ENCODE data around the gene MAP2K6.
"Not testable (repeated sequence)": the region's sequence is repeated elsewhere in the genome, so short reads cannot be mapped to it uniquely, and the experiment has no call there.

MAP2K6 gene

DNA sequence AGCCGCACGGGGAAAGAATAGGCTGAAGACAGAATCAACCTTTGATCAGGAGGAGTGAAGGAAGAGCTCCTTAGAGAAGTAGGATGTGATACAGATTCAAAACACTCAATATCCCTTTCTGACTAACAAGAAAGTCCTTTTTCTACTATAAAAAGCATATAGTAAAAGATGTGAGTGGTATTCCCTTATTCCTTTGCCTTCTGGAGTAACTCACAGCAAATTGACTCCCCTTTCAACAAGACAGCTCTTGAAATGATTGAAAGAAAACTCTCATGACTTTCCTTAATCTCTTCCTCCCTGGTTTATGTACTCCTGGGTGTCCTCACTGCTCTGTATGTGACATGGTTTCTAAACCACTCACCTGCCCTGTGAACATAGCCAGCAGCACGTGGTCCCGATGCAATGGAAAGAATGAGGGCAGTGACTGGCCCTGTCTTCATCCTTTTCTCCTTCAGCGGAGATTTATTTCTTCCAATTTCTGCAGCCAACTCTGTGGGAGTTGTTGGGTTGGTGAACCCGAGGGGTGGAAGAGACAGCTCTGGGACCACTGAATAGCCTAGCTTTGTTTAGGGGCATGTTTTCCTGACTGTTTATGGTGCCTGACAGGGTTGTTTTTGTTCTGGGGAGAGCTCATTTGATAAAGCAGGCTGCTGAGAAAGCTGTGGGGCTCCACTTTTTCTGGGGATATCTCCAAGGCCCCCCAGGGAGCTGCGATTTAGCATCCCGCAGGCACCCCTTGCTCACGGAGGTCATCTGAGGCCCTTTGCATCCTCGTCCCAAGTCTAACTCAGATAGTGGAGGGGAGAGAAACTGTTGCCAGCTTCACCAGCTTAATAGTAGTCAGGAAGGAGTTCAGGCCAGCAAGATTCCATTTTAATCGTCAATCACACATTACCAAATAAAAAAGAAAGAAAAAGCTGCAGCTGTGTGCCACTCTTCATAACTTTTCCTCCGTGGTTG is 46.7 kb downstream of the MAP2K6 start:
- DNase-seq = no peak

DNA sequence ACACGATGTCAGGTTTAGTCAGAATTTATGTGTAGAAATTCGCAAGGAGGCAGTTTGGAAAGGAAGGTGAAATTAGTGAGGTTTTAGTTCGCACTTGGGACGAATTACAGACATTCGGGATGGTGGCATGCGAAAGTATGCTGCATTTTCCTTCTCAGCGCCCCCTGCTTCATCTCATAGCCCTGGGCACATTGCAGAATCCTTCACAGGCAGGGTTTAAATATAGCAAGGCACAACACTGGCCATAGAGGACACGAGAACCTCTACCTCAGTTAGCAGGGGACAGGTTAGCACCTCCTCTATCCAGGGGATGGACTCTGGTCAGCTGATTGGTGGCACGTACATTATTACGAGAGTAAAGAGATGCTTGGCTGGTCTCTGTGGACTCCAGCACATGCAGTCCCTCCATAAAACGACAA is 47.5 kb downstream of the MAP2K6 start:
- DNase-seq = no peak

DNA sequence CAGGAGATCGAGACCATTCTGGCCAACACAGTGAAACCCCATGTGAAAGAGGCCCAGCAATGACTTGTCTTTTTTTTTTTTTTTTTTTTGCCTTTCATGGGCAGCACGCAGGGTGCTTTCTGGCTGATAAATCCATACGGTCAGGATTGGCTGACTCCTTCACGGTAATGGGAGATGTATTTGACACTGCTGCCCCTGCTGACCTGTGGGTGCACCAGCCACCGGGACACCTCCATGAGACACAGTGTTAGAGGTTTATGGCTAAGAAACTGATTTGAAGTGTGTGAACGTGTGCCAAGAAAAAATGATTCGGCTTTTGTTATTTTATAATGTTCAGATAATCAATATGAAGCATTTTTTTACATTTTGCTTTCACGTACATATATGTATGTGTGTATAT is 48.4 kb downstream of the MAP2K6 start:
- no peak for DNase-seq

DNA sequence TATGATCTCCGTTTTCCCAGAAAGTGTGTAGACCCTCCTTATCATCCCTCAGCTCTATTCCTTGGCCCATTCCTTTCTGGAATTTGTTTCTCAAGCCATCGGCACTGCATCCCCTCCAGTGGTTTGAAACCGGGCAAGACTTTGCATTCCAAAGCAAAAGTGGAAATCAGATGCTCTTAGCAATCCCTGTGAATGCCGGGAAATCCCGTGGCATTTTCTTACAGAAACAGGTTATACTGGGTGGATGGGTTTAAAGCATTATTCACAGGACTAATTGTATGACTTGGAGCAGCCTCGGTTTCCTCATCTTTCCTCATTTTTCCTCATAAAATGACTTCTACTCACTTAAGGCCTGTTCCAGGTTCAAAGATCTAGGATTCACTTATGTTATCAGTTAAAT is 52.0 kb downstream of the MAP2K6 start:
- DNase-seq = no peak

DNA sequence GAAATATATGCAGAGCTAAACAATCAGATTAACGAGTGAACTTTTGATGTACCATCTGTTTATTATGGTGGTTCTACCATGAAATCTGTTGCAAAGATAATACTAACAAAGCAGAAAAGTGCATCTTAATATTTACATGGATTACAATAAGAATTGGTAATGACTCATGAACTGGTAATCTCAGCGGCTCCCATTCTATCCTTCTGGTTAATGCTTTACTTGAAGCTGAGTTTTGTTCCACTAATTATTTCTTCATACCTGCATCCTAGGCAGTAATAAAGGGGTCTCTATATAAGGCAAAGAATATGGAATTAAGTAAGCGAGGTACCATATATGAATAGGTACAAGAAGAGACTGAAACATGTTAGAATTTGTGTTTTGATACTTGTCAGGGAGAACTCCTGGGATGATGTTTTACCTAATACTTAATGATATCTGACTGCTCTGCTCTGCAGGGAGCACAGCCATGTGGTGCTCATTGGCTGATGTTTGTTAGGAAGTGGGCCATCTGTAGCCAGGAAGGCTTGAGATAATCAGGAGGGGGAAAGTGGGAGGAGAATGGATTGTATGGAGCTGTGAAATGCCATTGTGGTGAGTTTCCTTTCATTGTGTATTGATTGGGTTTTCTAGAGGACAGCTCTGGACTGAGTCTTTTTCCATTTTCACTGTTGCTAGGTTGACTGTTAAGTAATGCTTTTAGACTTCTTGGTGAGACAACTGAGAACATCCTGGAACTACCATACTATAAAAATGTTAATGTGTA is 52.6 kb downstream of the MAP2K6 start:
- peak; percentile 80 for DNase-seq

DNA sequence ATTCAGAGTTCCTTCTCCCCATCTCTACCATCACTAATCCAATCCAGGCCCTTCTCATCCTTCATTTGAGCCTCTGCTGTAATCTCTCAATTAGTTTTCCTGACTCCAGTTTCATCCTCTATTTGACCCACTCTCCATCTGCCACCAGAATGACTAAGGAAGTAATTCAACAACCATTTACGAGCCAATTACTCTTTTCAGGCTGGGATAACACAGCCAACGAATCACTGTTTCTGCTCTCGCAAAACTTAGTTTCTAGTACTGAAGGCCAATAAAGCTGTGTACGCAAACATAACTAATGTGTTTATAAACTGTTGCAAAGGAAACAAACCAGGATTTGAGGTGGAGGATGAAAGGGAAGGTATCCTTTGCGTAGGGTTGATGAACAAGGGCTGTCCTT is 53.7 kb downstream of the MAP2K6 start:
- DNase-seq = no peak

DNA sequence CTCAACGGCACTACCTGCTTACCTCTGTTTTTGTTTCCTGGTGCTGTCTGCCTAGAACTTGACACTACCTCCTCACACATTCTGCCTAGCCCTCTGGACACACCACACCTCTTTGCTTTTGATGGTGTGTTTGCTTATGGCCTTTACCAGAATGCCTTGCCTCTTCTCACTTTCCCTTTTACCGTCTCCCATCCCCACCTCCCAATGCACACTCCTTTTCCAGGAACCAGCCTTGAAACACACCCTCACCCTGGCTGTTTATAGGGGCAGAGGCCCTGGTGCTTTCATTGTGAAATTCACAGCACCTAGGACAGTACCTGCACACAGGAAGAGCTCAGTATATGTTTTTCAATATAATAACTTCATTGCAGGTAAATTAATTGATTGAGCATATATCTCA is 56.2 kb downstream of the MAP2K6 start:
- DNase-seq = no peak

DNA sequence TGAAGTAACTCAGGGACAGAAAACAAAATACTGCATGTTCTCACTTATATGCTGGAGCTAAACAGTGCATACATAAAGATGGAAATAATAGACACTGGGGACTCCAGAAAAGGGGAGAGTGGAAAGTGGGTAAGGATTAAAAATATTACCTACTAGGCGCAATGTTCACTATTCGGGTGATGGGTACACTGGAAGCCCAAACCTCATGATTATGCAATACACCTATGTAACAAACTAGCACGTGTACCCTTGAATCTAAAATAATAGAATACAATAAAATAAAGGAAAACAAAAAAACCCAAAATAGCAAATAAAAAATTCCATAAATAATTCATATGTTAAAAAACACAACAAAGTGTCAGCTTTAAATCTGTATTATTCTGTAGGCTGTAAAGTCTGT is 56.9 kb downstream of the MAP2K6 start:
- DNase-seq = no peak

DNA sequence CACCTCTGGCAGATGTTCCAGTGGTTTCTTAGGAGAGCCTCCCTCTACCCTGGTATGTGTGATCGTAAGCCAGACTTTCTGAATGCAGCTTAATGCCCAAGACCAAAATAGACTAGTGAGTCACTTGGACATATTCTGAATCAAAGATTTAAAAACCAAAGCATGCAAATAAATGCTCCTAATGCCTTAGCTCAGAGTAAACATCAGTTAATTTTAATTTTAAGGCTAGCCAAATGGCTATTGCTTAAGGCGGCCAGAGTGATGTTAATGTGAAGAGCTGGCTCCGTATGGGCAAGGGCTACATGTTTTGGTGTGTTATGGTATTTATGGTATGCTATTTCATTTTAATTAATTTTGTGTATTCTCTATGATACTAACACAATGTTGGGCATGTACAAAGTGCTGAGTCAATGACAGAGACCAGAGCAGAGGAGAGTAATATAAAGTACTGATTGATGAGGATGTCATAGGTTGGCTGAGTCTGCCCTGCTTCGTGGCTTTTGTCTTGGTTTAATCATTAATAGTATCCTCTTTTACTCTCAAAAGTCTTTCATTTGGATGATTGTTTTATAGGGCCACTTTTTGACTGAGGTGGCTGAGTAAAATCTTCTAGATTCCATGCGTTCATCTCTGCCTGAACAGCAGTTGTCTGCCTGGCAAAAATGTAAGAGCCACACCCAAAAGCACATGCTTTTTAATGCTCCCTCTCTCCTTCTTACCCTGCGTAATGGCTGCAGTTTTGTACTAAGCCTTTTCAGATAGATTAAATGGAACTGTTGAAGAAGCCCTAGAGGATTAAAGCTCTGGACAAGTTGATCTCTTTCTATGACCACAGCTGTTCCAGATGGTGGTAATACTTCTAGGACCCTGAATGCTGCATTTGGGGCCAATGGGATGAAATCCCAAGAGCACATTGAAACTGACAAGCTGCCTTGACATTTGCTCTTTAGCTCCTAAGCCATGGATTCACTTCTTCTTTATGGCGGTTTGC is 59.6 kb downstream of the MAP2K6 start:
- peak; percentile 65 for DNase-seq

DNA sequence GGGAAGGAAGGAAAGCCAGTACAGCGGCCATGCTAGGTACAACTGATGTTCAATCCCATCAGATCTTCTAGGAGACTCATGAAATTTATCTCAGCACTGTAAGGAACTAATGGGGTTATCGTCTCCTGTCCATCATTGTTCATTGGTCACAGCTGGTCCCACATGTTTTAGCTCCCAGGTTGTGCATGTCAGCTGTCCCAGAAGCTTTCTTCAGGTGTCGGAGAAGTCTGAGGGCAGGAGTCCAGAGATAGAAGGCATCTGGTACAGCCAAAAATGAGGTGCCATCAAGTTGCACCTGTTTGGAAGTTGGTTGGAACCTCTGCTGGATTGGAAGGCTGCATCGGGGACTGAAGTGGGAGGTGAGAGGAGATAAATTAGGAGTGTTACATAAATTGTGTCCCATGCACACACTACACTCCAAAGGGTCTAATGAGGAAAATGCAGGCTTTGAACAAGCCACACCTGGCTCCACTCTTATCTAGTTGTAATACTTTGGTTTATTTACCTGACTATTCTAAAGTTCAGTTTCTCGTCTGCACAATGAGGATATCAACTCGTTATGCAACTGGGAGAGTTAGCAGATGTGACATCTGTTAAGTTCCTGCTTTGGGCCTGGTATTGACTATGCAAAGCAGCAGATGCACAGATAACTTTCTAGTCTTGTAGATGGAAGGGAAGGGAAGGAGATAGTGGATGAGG is 62.9 kb downstream of the MAP2K6 start:
- DNase-seq = no peak

DNA sequence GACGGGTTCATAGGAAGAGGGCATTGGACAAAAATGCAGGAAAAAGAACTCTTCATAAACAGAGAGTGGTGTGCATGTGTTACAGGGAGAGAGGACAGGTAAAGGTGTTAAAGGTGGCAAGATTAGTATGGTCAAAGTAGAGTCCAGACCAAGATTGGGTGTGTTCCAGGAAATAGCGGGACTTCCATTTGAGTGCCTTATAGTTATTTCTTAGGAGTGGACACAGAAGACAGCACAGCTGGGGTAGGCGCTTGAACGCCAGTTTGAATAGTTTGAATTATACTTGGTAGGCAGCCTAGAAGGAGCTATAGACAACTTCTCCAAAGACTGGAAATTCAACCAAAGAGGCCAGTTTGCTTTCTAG is 63.4 kb downstream of the MAP2K6 start:
- DNase-seq = no peak

DNA sequence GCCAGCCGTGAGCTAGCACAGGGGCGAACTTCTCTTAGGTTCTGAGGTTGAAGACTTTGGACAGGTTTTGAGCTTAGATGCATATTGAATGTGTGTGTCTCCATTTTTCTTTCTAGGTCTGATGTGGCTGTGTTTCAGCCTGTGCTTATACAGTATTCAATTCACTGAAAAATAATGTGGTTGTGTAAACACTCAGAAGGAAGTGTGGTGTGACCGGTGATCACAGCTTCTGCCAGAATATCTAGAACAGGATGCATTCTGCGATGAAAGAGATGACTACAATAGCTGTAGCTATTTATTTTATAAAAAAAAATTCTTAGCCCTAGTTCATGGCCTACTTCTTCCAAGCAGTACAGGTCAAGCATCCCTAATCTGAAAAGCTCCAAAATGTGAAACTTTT is 64.4 kb downstream of the MAP2K6 start:
- DNase-seq = no peak

DNA sequence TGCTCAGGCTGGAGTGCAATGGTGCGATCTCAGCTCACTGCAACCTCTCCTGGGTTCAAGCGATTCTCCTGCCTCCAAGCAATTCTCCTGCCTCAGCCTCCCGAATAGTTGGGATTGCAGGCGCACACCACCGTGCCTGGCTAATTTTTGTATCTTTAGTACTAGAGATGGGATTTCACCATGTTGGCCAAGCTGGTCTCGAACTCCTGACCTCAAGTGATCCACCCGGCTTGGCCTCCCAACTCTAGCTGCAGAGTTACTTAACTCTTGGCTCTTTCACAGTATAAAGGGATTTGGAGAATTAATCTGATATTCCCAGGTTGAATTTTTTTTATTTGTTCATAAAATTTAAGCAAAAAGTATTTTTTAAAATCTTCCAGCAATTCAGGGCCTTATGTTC is 65.3 kb downstream of the MAP2K6 start:
- DNase-seq = not testable (repeated sequence)

DNA sequence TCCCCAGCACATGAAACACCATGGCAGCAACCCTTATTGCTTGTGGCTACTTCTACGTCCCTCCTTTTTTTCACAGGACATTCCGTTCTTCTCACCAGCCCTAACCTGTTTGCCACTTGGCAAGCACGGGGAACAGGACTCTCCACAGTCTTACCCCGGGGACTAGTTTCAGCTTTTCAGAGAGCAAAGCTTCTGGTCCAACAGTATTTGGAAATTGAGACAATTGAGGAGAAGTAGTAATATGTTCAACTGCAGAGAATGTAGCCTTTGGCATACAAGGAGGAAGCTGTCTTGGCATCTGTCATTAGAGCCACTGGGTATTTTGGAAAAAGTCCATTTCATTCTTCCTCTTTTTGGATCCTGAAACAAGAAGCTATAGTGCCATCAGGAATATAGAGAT is 65.7 kb downstream of the MAP2K6 start:
- no peak for DNase-seq

DNA sequence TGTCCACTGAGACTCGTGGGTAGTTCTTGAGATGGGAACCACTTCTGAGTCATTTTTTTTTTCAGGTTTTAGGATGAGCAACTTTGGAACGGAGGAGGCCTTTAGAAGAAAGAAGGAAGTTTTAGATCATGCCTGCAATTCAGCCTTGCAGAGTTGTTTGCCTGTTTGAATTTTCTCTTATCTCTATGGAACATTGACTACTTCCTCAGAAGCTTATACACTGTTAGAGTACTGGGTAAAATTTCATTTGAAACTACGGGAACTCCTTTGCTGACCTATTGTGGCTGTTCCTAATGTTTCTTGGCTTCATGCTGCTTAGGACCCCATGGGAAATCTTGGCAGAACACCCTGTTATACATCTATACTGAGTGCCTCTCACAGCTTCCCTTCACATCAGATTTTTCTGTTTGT is 70.8 kb downstream of the MAP2K6 start:
- no peak for DNase-seq

DNA sequence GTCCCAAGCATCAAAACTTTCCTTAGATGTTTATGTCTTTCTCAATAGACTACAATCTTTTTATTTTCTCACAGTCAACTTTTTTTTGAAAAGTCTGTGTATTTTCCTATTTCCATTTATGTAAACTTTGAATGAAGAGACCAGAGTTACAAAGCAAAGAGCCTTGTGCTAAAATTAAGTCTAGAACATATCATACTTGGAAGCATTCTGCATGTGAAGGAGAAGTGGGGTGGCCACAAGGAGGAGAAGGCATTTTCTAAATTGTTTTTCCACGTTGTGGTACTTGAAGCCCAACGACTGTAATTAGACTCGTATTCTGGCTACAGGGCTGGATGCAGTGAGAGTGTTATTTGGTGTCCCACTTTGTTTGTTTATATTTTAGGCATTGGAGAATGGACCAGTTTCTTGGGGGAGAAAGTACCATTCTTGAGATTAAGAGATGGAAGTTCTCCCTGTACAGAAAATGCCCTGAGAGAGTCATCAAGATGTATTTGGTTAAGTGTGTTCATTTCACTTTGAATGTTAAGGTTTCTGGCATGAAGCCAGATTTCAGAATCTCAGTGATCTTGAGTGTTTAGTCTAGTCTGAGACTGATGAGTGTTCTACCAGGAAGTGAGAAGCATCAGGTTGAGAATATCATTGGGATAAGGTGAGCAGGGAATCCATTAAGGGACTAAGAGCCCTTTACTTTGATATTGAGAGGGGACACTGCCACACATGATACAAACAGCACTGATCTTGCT is 71.6 kb downstream of the MAP2K6 start:
- peak; percentile 25 for DNase-seq

DNA sequence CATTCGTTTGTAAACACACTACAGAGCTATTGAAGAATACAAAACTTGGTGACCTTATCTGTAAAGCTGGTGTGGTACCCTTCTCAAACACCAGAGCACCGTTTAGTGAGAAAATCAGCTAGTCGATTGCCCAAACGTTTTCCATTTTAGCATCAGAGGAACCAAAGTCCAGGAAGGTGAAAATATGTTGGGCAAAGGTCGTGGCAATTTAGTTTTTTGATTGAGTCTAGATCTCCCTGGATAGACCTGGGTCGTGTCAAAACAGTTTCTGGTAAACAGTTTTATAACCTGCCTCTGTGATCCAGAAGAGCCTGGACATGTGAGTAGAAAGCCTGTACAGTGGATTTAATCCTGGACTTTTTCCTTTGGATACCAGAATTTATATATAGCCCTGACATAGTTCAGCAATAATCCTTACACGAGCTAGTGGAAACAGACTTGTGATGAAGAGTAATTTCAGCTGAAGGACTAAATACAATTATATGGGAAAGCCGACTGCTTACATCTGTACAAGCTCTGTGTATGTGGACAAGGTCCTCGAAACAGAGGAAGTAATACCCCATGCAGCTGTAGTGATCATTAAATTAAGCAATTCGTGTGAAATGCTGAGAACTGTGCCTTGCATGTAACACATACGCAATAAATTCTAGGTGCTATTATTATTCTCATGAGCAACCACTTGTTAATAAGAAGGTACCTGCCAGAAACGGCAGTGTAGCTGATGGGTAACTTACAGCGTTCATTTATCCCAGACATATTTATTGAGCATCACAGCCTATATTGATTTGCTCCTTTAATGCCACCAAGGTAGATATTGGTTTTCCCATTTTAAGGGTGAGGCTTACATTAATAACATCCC is 72.5 kb downstream of the MAP2K6 start:
- no peak for DNase-seq

DNA sequence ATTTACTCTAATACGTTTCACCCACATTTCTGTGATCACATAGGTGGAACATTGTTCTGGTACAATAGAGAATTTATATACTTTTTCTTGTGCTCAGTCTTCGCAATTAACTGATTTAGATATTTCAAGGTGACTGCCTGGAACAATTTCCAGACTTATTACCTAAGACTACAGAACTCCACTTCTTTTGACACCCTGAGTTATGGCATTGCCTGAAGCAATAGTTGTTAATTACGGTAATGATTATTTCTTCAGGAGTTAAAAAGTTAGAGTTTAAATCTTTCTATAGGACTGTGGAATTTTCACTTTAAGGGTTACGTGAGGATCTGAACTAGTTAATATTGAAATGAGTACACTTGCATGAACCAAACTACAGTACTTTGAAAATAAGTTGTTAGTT is 74.8 kb downstream of the MAP2K6 start:
- DNase-seq = no peak

DNA sequence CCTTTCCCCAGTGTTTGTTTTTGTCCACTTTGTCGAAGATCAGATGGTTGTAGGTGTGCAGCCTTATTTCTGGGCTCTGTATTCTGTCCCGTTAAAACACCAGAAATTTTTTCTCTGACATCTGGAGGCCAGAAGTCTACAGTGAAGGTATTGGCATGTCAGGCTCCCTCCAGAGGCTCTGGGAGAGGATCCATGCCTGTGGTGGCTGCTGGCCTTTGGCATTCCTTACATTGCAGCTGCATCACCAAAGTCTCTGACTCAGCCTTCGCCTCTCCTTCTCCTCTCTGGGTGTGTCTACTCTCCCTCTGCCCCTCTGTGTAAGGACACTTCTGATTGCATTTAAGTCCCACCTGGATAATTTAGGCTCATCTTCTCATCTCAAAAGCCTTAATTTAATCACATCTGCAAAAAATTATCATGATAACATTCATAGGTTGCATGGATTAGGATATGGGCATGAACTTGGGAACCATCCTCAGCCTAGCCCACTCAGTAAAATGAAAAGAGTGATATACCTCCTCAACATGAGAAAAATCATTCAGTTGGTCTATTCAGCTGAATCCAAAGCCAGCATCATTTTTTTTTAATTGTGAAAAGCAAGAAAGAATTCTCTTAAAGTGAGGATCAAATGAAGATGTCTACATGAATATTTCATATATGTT is 78.0 kb downstream of the MAP2K6 start:
- DNase-seq = peak; percentile 95

DNA sequence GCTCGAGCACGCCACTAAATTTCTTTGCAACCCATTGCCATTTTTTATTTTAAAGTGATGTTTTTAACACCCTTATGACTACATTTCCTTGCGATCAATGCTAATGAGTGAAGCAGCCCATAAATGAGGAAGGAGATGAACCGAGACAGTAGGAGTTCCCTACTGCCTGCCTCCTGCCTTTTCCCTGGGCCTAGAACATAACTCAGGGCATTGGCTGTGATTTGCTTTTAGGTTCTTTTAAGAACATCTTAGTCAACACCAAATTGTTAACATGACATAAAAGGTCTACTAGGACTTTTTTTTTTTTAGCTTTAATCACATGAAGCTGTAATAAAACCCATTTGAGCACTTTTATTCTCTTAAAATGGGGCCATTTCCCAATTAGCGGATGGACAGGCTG is 81.3 kb downstream of the MAP2K6 start:
- no peak for DNase-seq

Measured in fibroblast of skin of abdomen (primary cell).